ENCODE measurements around the gene AARS2.

The AARS2 gene

DNA sequence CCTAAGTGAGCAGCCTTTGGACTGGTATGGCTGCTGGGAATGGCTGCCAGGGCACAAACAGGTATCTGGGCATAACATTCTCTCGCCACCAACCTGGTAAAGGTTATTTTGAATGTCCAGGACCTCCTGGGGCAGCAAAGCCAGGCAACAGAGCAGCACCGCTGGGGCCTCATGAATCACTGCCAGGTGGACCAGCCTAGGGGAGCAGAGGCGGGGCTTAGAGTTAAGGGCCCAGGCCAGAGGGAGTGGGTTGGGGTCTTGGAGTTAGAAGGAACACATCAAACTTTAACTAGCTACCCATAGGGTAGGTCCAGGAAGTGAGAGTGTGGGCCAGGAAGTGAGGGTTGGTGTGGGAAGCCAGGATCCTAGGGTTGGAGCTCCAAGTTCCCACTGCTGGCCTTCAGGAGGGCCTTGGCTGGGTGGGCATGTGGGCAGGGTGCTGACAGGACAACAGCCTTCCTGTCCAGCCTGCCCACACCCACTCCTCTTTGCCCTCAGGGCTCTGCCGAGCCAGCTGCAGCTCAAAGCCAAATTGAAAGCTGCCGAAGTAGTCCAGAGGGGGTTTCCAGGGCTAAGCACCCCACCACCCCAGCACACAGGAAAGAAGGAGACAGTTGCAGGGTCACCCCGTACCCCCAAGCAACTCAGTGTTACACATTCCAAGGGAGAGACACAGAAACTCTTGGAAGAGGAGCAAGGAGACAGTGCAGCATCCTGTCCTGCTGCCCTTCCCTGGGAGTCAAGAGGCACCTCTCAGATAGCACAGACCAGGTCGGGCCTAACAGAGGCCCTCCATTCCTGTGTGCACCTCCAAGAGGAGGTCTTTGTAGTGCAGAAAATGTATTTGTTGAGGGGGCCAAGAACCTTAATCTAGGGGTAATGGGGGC is 50.4 kb downstream of the AARS2 start:
- no peak for DNase-seq (ENCODE audit: low spot score)

GRCh38 chr6:44261581-44261980 is 51.6 kb downstream of the AARS2 start:
- DNase-seq (ENCODE audit: low spot score): no peak

- DNase-seq (ENCODE audit: low spot score): no peak
Measured at GRCh38 chr6:44260451-44261297, 52.5 kb downstream of the AARS2 start.

GRCh38 chr6:44260011-44260410 is 53.1 kb downstream of the AARS2 start:
- DNase-seq (ENCODE audit: low spot score): no peak

DNA sequence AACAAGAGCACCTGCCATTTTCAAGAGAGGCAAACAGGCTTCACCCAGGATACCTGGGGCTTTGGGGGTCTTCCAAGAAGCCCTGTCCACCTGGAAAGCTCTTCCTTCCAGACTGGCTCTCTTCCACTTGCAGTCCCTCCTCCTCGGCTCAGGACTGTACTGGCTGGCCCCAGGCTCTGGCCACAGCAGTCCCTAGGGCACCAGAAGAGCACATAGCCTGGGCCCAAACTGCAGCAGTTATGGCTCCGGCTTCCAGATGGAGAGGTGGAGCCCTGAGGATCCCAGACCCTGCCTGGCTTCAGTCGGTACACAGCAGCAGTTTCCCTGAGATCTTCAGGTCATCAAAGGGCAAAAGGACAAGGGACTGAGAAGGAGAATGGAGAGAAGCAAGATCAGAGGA is 54.2 kb downstream of the AARS2 start:
- no peak for DNase-seq (ENCODE audit: low spot score)

GRCh38 chr6:44258325-44258863 is 54.8 kb downstream of the AARS2 start:
- no peak for DNase-seq (ENCODE audit: low spot score)

DNA sequence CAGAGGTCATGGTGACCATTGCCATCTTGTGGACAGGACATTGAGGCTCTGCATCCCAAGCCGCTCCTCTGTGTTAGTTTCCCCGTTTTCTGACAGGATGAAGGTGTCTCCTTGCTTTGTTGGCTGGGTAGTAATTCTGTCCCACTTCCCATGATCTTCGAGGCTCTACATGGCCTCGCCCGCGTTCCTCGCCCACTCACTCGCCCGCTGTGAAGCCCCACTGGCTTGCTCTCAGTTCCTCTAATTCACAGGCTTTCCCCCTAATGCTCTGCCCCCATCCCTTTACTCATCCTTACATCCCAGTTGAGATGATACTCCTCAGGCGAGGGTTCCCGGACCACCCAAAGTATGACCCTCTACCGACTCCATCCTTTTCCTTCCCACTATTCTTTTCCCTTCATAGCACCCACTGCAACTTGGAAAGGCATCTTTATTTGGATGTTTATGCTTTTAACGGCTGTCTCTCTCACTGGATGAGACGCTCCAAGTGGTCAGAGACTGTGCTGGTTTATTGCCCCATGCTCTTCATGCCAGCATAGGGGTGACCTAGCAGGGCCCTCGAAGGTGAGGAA is 55.3 kb downstream of the AARS2 start:
- no peak for DNase-seq (ENCODE audit: low spot score)

DNA sequence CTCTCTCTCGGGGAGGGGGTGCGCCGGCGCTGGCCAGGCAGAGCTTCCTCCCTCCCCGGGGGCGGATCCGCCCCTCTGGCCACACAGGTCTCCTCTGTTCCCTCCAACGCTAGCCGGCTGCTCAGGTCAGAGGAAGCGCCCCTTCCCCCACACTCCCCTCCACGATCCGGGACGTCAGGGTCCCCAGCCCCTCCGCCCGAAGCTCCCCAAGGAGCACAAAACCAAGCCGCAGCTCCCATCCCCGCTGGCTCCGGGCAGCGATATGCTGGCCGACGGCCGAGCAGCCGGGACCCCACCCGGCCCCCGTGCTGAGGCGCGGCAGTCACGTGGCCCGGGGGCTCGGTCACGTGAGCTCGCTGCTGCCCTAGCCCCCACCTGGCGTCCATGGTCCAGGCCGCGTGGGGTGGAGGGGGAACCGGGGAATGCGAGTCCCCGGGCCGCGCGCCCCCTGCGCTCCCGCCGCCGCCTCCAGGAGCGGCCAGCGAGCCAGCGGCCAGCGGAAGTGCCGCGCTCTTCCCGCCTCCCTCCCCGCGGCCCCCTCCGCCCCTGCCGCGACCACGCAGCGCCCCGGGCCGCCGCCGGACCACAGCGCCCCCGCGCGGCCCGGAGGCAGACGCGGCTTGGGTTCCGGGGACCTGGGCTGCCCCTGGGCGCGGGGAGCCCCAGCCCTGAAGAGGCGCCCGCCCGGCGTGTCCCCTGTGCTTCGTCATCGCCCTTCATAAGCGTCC is 56.0 kb downstream of the AARS2 start, which contains the start of gene SLC35B2:
TSS of gene SLC35B2 (minus strand) at position 504 of the 728 bp plus-strand sequence. CDS start at position 386, 118 bp downstream.
- peak; percentile 83 for DNase-seq (ENCODE audit: low spot score)

DNA sequence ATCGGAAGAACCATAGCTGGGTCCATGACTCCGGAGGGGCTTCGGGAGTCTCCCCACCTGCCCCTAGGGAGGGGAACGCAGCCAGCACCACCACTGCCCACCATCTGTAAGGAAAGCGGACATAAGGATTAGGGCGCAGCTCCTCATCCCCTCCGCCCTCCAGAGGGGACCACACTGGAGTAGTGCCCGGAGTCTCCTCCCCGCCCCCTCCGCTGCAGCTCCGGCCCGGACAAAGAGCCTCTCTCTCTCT is 56.4 kb downstream of the AARS2 start:
- no peak for DNase-seq (ENCODE audit: low spot score)

- peak; percentile 58 for DNase-seq (ENCODE audit: low spot score)
Measured at GRCh38 chr6:44255871-44256774, 57.0 kb downstream of the AARS2 start.

GRCh38 chr6:44255105-44255808 is 57.9 kb downstream of the AARS2 start:
- DNase-seq (ENCODE audit: low spot score): peak; percentile 53

- DNase-seq (ENCODE audit: low spot score): no peak
Measured at GRCh38 chr6:44254191-44255104, 58.7 kb downstream of the AARS2 start.

GRCh38 chr6:44253307-44254101 is 59.6 kb downstream of the AARS2 start:
- DNase-seq (ENCODE audit: low spot score): peak; percentile 57

- DNase-seq (ENCODE audit: low spot score): no peak
Measured at GRCh38 chr6:44251576-44252524, 61.3 kb downstream of the AARS2 start.

DNA sequence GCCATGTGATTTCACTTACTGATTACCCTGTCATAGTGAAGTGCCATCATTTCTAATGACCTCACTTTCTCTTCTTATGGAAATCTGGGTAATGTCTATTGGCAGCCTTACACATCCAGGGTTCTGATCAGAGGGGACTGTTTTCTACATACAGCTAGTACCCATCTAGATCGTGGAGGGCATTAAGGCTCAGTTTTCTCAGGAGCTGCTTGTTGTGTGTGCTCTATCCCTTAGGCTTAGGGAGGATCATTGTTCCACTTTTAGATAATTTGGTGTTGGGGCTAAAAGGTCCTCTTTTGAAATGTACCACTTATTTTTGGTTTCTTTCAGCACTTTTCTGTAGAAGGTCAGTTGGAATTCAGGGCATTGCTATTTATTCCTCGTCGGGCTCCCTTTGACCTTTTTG is 62.4 kb downstream of the AARS2 start:
- DNase-seq (ENCODE audit: low spot score): no peak

DNA sequence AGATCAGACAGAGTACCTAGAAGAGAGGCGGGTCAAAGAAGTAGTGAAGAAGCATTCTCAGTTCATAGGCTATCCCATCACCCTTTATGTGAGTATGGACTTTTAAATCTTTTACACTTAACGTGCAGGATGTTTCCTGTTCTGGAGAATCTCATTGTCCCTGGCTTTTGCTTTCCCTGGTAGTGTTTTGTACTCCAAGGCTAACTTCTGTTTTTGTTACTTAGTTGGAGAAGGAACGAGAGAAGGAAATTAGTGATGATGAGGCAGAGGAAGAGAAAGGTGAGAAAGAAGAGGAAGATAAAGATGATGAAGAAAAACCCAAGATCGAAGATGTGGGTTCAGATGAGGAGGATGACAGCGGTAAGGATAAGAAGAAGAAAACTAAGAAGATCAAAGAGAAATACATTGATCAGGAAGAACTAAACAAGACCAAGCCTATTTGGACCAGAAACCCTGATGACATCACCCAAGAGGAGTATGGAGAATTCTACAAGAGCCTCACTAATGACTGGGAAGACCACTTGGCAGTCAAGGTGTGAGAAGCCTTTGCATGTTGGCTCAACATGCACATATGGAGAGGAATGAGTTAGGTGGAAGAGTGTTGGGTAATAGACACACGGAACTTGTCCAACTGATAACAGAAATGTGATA is 63.0 kb downstream of the AARS2 start:
- DNase-seq (ENCODE audit: low spot score): no peak
